RWPE1 (cell line): Measurements from ENCODE around the gene AMBRA1.

Experiments
- CTCF ChIA-PET: fragments of 350-600 bp; sonication (Branson Sonifier 250); formaldehyde crosslinking; extraction: SDS; loops from one replicate; lab custom pipeline; 2021; lab: Yijun Ruan, JAX
- POLR2A ChIA-PET: fragments of 400-600 bp; formaldehyde crosslinking; extraction: SDS; loops from one replicate; lab custom pipeline; 2020; ENCODE audit warnings: antibody characterized with exemption; ENCODE audit not compliant: low non-redundant PET; lab: Yijun Ruan, JAX
- DNase-seq: peaks from one replicate; pipeline ENCODE4 v3.0.0; 2012; ENCODE audit warnings: low spot score
- H3K27ac ChIP-seq: fragments of 450-650 bp; 2 replicates; pipeline ENCODE4 v1.5.1; 2017
- TF ChIP-seq, protein P1 (sequence below): fragments of 450-650 bp; conservative IDR thresholded peaks from 2 replicates; pipeline ENCODE4 v1.5.1; 2017; ENCODE audit warnings: low read depth, mild to moderate bottlenecking

The AMBRA1 gene

DNA sequence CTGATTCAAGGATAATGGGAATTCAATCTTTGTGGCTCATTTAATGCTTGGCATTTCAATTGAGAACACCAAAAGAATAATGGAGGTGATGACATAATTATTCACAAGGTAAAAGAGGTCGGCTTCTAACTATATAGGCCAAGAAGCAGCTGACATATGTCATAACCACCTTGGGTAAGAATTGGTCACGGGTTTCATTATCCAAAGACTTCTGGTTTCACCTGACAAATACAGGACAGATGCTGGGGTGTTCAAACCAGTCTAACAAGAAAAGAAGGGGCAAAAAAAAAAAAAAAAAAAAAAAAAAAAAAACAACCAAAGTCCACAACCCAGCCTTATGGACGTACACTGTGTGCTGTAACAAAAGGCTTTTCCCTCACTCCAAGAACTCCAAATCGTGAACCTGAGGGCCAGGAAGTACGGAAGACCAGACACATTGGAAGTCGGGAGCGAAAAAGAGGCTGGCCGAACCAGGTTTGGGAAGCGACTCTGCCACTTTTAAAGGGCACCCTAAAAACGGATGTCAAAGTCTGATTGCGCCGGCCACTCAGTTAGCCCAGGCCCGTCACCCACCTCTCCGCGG, 22.8 kb upstream of the AMBRA1 start:
- peak; percentile 54 for DNase-seq
- CTCF ChIA-PET = interaction anchor here (0.6 to 1.2 kb wide), 3 partner anchors 11 to 224 kb away, joined by 3 to 9 read pairs (median 3); no protein-coding TSS in a partner anchor
- peak overlapping the region; percentile 88 for H3K27ac ChIP-seq
- TF ChIP-seq, protein P1, sequence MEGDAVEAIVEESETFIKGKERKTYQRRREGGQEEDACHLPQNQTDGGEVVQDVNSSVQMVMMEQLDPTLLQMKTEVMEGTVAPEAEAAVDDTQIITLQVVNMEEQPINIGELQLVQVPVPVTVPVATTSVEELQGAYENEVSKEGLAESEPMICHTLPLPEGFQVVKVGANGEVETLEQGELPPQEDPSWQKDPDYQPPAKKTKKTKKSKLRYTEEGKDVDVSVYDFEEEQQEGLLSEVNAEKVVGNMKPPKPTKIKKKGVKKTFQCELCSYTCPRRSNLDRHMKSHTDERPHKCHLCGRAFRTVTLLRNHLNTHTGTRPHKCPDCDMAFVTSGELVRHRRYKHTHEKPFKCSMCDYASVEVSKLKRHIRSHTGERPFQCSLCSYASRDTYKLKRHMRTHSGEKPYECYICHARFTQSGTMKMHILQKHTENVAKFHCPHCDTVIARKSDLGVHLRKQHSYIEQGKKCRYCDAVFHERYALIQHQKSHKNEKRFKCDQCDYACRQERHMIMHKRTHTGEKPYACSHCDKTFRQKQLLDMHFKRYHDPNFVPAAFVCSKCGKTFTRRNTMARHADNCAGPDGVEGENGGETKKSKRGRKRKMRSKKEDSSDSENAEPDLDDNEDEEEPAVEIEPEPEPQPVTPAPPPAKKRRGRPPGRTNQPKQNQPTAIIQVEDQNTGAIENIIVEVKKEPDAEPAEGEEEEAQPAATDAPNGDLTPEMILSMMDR = no peak
- POLR2A ChIA-PET = no interaction called here

DNA sequence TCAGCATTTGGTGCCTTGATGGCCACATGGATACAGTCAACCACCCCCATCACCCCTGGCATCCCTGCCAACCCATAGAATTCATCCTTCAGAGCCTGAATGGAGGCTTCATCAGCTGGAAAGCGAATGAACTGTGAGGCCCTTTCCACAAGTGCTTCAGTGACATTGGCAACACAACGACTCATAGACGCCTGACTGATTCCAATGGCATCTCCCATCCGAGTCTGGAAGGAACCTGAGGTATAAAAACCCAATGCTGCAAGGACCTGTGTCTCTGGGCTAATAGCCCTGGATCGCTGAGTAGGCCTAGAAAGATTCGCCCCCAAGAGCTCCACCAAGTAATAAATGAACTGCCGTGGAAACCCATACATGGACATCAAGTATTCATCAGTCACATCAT, 21.9 kb upstream of the AMBRA1 start:
- no peak overlapping the region for H3K27ac ChIP-seq
- ChIA-PET POLR2A (no interaction called here), CTCF (interaction anchor here (0.6 to 0.7 kb wide), 3 partner anchors 223 to 373 kb away, joined by 3 to 6 read pairs (median 3); no protein-coding TSS in a partner anchor)
- no peak for DNase-seq
- TF ChIP-seq, protein P1 = no peak

DNA sequence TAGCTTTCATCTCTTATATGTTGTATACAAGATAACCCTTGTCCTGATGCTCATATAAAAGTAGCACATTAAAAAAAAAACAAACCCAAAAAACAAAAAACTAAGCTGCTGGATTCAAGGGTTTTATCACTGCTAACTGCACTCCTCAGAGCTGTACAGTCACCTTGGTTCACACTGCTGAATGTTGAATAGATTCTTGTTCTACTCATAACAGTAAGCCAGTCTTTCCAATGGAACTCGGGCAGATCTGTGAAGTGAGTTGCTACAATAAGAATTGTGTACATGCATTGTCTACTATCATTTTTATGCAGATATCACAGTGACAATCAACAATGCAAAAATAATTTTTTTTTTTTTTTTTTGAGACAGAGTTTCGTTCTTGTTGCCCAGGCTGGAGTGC, 18.5 kb upstream of the AMBRA1 start:
- no peak overlapping the region for H3K27ac ChIP-seq
- TF ChIP-seq, protein P1 = no peak
- POLR2A ChIA-PET = interaction anchor here (0.6 kb wide), 1 partner anchor 19 kb away, joined by 3 read pairs; the partner anchor contains the start of gene AMBRA1
- no peak for DNase-seq
- CTCF ChIA-PET = interaction anchor here (0.6 kb wide), 1 partner anchor 260 kb away, joined by 3 read pairs; no protein-coding TSS in a partner anchor

DNA sequence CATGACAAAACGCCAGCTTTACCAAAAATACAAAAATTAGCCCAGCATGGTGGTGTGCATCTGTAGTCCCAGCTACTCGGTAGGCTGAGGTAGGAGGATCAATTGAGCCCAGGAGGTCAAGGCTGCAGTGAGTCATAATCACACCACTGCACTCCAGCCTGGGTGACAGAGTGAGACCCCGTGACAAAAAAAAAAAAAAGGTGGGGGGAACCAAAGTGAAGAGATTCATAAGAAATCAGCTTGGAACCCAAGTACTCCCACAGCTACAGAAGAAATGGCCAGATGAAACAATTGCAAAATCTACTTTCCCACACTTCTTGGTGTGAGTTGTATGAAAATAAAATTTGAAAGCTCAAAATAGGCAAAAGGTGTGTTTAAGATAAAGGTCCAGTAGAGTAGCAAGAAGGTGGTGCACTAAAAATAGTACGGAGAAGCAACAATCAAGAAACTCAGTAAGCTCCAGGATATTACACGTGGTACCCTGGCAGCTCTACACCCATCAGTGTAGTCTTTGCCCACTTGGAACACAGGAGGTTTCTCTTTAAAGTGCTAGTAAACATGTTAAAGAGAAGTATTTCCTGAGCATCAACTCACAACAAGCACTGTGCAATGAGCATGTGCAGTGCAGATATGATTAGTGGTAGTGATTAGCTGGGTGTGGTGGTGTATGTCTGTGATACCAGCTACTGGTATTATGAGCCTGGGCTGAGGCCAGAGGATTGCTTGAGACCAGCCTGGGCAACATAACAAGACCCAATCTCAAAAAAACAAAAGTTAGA, 17.9 kb upstream of the AMBRA1 start:
- H3K27ac ChIP-seq = no peak overlapping the region
- DNase-seq = no peak
- ChIA-PET POLR2A (interaction anchor here (0.6 to 0.7 kb wide), 2 partner anchors 18 to 604 kb away, joined by 3 to 5 read pairs; partner anchors contain the start of gene AMBRA1), CTCF (interaction anchor here (0.9 kb wide), 1 partner anchor 11 kb away, joined by 3 read pairs; no protein-coding TSS in a partner anchor)
- TF ChIP-seq, protein P1 = no peak

DNA sequence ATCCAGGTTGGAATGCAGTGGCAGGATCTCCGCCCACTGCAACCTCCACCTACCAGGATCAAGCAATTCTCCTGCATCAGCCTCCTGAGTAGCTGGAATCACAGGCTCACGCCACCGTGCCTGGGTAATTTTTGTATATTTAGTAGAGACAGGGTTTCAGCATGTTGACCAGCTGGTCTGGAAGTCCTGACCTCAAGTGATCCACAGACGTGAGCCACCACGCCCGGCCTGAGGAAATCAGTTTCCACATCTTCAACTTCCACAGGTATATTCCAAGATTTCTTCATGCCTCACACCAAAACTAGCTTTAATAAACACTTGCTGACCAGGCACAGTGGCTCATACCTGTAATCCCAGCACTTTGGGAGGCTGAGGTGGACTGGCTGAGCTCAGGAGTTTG, 15.6 kb upstream of the AMBRA1 start:
- CTCF ChIA-PET = interaction anchor here (0.6 kb wide), 1 partner anchor 226 kb away, joined by 3 read pairs; no protein-coding TSS in a partner anchor
- TF ChIP-seq, protein P1 = no peak
- POLR2A ChIA-PET = interaction anchor here (0.7 kb wide), 1 partner anchor 33 kb away, joined by 3 read pairs; no protein-coding TSS in a partner anchor
- no peak for DNase-seq
- no peak overlapping the region for H3K27ac ChIP-seq

DNA sequence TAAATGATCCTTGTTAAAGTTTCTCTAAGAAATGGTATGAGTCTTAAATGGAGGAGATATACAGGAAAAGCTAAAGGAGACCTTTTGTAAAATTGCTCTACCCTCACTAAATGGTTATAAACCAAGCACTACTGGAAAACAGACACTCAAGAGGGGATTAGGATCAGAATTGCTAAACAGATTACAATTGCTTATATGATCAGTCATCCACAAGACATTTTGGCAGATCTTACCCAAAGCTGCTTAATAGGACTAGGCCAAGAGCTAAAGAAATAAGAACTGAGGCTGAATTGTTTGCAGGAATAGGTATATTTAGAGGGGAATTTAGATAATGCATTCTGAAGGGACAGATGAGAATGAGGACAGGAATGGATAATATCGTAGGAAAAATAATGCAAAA, 13.7 kb upstream of the AMBRA1 start:
- DNase-seq = no peak
- CTCF ChIA-PET = interaction anchor here (0.5 kb wide), 1 partner anchor 60 kb away, joined by 5 read pairs; no protein-coding TSS in a partner anchor
- POLR2A ChIA-PET = interaction anchor here (0.6 kb wide), 1 partner anchor 355 kb away, joined by 4 read pairs; no protein-coding TSS in a partner anchor
- TF ChIP-seq, protein P1 = no peak
- H3K27ac ChIP-seq = no peak overlapping the region
